ENCODE measurements around the gene DNAJB8.
A peak's percentile ranks its signal among the peaks of the same experiment; 100 is the strongest.

The DNAJB8 gene

GRCh38 chr3:128466840-128467541 is at the start of gene DNAJB8:
Gene DNAJB8, minus strand, starts transcription at chr3:128466890. Its CDS starts 3,645 bp downstream, at chr3:128463245.
- no peak for DNase-seq (ENCODE audit: low read depth)

- DNase-seq (ENCODE audit: low read depth) = no peak
Measured at GRCh38 chr3:128515967-128516366, 49.3 kb upstream of the DNAJB8 start.

- DNase-seq (ENCODE audit: low read depth) = no peak
Measured at GRCh38 chr3:128508852-128509251, 42.2 kb upstream of the DNAJB8 start.

GRCh38 chr3:128506754-128507153 is 40.1 kb upstream of the DNAJB8 start:
- no peak for DNase-seq (ENCODE audit: low read depth)

- no peak for DNase-seq (ENCODE audit: low read depth)
Measured at GRCh38 chr3:128505771-128506170, 39.1 kb upstream of the DNAJB8 start.

GRCh38 chr3:128504963-128505730 is 38.5 kb upstream of the DNAJB8 start:
- no peak for DNase-seq (ENCODE audit: low read depth)

GRCh38 chr3:128504533-128504915 is 37.8 kb upstream of the DNAJB8 start:
- DNase-seq (ENCODE audit: low read depth) = no peak

- no peak for DNase-seq (ENCODE audit: low read depth)
Measured at GRCh38 chr3:128503751-128504532, 37.3 kb upstream of the DNAJB8 start.

GRCh38 chr3:128503164-128503651 is 36.5 kb upstream of the DNAJB8 start:
- DNase-seq (ENCODE audit: low read depth) = no peak

GRCh38 chr3:128502712-128503111 is 36.0 kb upstream of the DNAJB8 start:
- DNase-seq (ENCODE audit: low read depth) = no peak

GRCh38 chr3:128501431-128501830 is 34.7 kb upstream of the DNAJB8 start:
- no peak for DNase-seq (ENCODE audit: low read depth)

- no peak for DNase-seq (ENCODE audit: low read depth)
Measured at GRCh38 chr3:128500556-128500955, 33.9 kb upstream of the DNAJB8 start.

GRCh38 chr3:128499724-128500275 is 33.1 kb upstream of the DNAJB8 start:
- no peak for DNase-seq (ENCODE audit: low read depth)

GRCh38 chr3:128498901-128499530 is 32.3 kb upstream of the DNAJB8 start:
- DNase-seq (ENCODE audit: low read depth) = no peak

GRCh38 chr3:128498127-128498626 is 31.5 kb upstream of the DNAJB8 start:
- no peak for DNase-seq (ENCODE audit: low read depth)

GRCh38 chr3:128497305-128498126 is 30.8 kb upstream of the DNAJB8 start:
- DNase-seq (ENCODE audit: low read depth) = peak; percentile 55

GRCh38 chr3:128496602-128497304 is 30.1 kb upstream of the DNAJB8 start:
- no peak for DNase-seq (ENCODE audit: low read depth)

- DNase-seq (ENCODE audit: low read depth) = no peak
Measured at GRCh38 chr3:128496019-128496601, 29.4 kb upstream of the DNAJB8 start.

- DNase-seq (ENCODE audit: low read depth) = no peak
Measured at GRCh38 chr3:128495435-128495970, 28.8 kb upstream of the DNAJB8 start.

- DNase-seq (ENCODE audit: low read depth) = no peak
Measured at GRCh38 chr3:128494367-128494650, 27.6 kb upstream of the DNAJB8 start.
